ENCODE data around the gene DIS3L2. TPM values are rescaled to one million over a fixed set of nuclear protein-coding genes. Genes with fewer than 3 reads are reported as not detected.

The DIS3L2 gene
- total RNA-seq, 4 donors from 2014 or later = 13.3 to 31.0 (median 23.6) TPM

GRCh38 chr2:232231554-232231953, 270.0 kb downstream of the DIS3L2 start:
- H3K9me3 ChIP-seq = no peaks in the 10 kb centered on the region
- H3K4me3 ChIP-seq = no peak overlapping the region
- no peaks in the 10 kb centered on the region for H3K36me3 ChIP-seq
- WGBS, 2 donors (ENCODE audit: low coverage in 1 of 2) = 97% methylated on average over 4 of the region's 4 CpGs; no CpG with 5 or more reads in 1 of the 2 donors
- TF ChIP-seq CTCF (IDR thresholded peaks at IDR 0.05) = no peak
- no peak for TF ChIP-seq EP300 (IDR thresholded peaks at IDR 0.05)
- no peak for TF ChIP-seq POLR2A (IDR thresholded peaks at IDR 0.05)
- no peak for ATAC-seq
- peaks cover 0 to 41% (median 0%) of the 10 kb centered on the region in 3 donors for H3K4me1 ChIP-seq
- H3K27ac ChIP-seq = no peak overlapping the region
- H3K27me3 ChIP-seq = no peaks in the 10 kb centered on the region

GRCh38 chr2:232232915-232233314, 271.4 kb downstream of the DIS3L2 start:
- Histone ChIP-seq H3K36me3 (no peaks in the 10 kb centered on the region), H3K4me3 (no peak overlapping the region), H3K9me3 (no peaks in the 10 kb centered on the region), H3K27me3 (no peaks in the 10 kb centered on the region), H3K4me1 (peaks cover 0 to 41% (median 0%) of the 10 kb centered on the region in 3 donors), H3K27ac (no peak overlapping the region)
- TF ChIP-seq POLR2AphosphoS5 (IDR thresholded peaks at IDR 0.05) (no peak), POLR2A (IDR thresholded peaks at IDR 0.05) (no peak), CTCF (IDR thresholded peaks at IDR 0.05) (no peak), EP300 (IDR thresholded peaks at IDR 0.05) (no peak)
- 95% methylated on average over 2 of the region's 2 CpGs; no CpG with 5 or more reads in 1 of the 2 donors for WGBS, 2 donors (ENCODE audit: low coverage in 1 of 2)
- ATAC-seq = no peak

- Histone ChIP-seq H3K4me1 (peaks cover 0 to 27% (median 0%) of the 10 kb centered on the region in 3 donors), H3K9me3 (no peaks in the 10 kb centered on the region), H3K27me3 (no peaks in the 10 kb centered on the region), H3K27ac (no peak overlapping the region), H3K36me3 (peaks cover 0 to 19% of the 10 kb centered on the region in 2 donors), H3K4me3 (no peak overlapping the region)
- WGBS, 2 donors (ENCODE audit: low coverage in 1 of 2) = 63 to 64% methylated on average over 4 of the region's 4 CpGs
- no peak for ATAC-seq
- no peak for TF ChIP-seq POLR2A (IDR thresholded peaks at IDR 0.05)
- TF ChIP-seq EP300 (IDR thresholded peaks at IDR 0.05) = no peak
- no peak for TF ChIP-seq POLR2AphosphoS5 (IDR thresholded peaks at IDR 0.05)
- TF ChIP-seq CTCF (IDR thresholded peaks at IDR 0.05) = no peak
Measured at GRCh38 chr2:232234922-232235615, 273.6 kb downstream of the DIS3L2 start.

GRCh38 chr2:232235716-232236115, 274.2 kb downstream of the DIS3L2 start:
- Histone ChIP-seq H3K27me3 (no peaks in the 10 kb centered on the region), H3K36me3 (peaks cover 0 to 26% of the 10 kb centered on the region in 2 donors), H3K9me3 (no peaks in the 10 kb centered on the region), H3K4me1 (peaks cover 0 to 27% (median 0%) of the 10 kb centered on the region in 3 donors), H3K4me3 (no peak overlapping the region), H3K27ac (no peak overlapping the region)
- ATAC-seq = no peak
- TF ChIP-seq EP300 (IDR thresholded peaks at IDR 0.05) (no peak), CTCF (IDR thresholded peaks at IDR 0.05) (no peak), POLR2A (IDR thresholded peaks at IDR 0.05) (no peak), POLR2AphosphoS5 (IDR thresholded peaks at IDR 0.05) (no peak)
- WGBS, 2 donors (ENCODE audit: low coverage in 1 of 2) = 64 to 100% methylated on average over 1 to 5 of the region's 5 CpGs

- Histone ChIP-seq H3K27me3 (no peaks in the 10 kb centered on the region), H3K27ac (no peak overlapping the region), H3K36me3 (peaks cover 0 to 30% of the 10 kb centered on the region in 2 donors), H3K9me3 (no peaks in the 10 kb centered on the region), H3K4me3 (no peak overlapping the region), H3K4me1 (peaks cover 0 to 27% (median 0%) of the 10 kb centered on the region in 3 donors)
- ATAC-seq = no peak
- TF ChIP-seq EP300 (IDR thresholded peaks at IDR 0.05) = no peak
- no peak for TF ChIP-seq CTCF (IDR thresholded peaks at IDR 0.05)
- no peak for TF ChIP-seq POLR2A (IDR thresholded peaks at IDR 0.05)
- no peak for TF ChIP-seq POLR2AphosphoS5 (IDR thresholded peaks at IDR 0.05)
Measured at GRCh38 chr2:232236200-232236599, 274.7 kb downstream of the DIS3L2 start.
